SK-N-SH (cell line): ENCODE measurements around the gene C12orf57. TPM values are rescaled to one million over a fixed set of nuclear protein-coding genes. Genes with fewer than 3 reads are reported as not detected.

Source experiments
- CTCF ChIA-PET: fragments of 300-600, 350-600 bp; formaldehyde crosslinking; extraction: SDS; loops from one replicate; lab custom pipeline; 2021; lab: Yijun Ruan, JAX
- POLR2A ChIA-PET: fragments of 350-600 bp; sonication (Branson Sonifier 250); formaldehyde crosslinking; extraction: SDS; loops from one replicate; lab custom pipeline; 2020; ENCODE audit warnings: antibody characterized with exemption, inconsistent platforms; lab: Yijun Ruan, JAX
- DNase-seq: peaks from one replicate; pipeline ENCODE4 v3.0.0; 2012
- H2AFZ ChIP-seq: fragments of 200-600 bp; sonication (generic); 2 replicates; pipeline ENCODE4 v1.8.1; 2016; ENCODE audit warnings: antibody characterized with exemption, mild to moderate bottlenecking, low read depth
- H3F3A ChIP-seq: fragments of 200-600 bp; sonication (generic); replicated peaks from 2 replicates; pipeline ENCODE3; 2016; ENCODE audit warnings: antibody characterized with exemption, mild to moderate bottlenecking; ENCODE audit not compliant: insufficient read depth
- H3K27ac ChIP-seq, 2 experiments: fragments of 200-500 bp in 1 of 2; fragments of 200-600 bp in 1 of 2; sonication (Bioruptor generic) in 1 of 2; sonication (generic), shearing (Covaris generic) in 1 of 2; 2 replicates each; pipeline versions ENCODE4 v1.5.1 to v1.6.1; 2014 to 2016; ENCODE audit warnings: low read depth in 2 of 2, inconsistent platforms in 1 of 2, low read length in 1 of 2, mild to moderate bottlenecking in 1 of 2, mixed read lengths in 1 of 2
- H3K27me3 ChIP-seq: fragments of 200-600 bp; sonication (generic), shearing (Covaris generic); 2 replicates; pipeline ENCODE4 v1.6.1; 2016; ENCODE audit warnings: mixed run types; ENCODE audit not compliant: insufficient read depth
- H3K36me3 ChIP-seq, 2 experiments: fragments of 200-500 bp in 1 of 2; fragments of 200-600 bp in 1 of 2; sonication (Bioruptor generic) in 1 of 2; sonication (generic) in 1 of 2; replicated peaks in 1 of 2; 2 replicates each; pipeline versions ENCODE3 to v1.5.1; 2014 to 2016; ENCODE audit warnings: low read length in 1 of 2, mild to moderate bottlenecking in 1 of 2; ENCODE audit not compliant: insufficient read depth in 2 of 2, control insufficient read depth in 1 of 2
- H3K4me1 ChIP-seq, 2 experiments: fragments of 200-500 bp in 1 of 2; fragments of 200-600 bp in 1 of 2; sonication (Bioruptor generic) in 1 of 2; sonication (generic), shearing (Covaris generic) in 1 of 2; 2 replicates each; pipeline versions ENCODE4 v1.5.1 to v1.6.1; 2014 to 2016; ENCODE audit warnings: low read depth in 1 of 2, low read length in 1 of 2, mixed run types in 1 of 2; ENCODE audit not compliant: insufficient read depth in 2 of 2, control insufficient read depth in 1 of 2
- H3K4me2 ChIP-seq: fragments of 200-600 bp; sonication (generic), shearing (Covaris generic); 2 replicates; pipeline ENCODE4 v1.6.1; 2017; ENCODE audit warnings: mixed run types
- H3K4me3 ChIP-seq, 2 experiments: fragments of 200-500 bp in 1 of 2; fragments of 200-600 bp in 1 of 2; sonication (Bioruptor generic) in 1 of 2; sonication (generic), shearing (Covaris generic) in 1 of 2; 2 replicates each; pipeline versions ENCODE4 v1.5.1 to v1.8.1; 2014 to 2016; ENCODE audit warnings: low read depth in 2 of 2, inconsistent platforms in 1 of 2, low read length in 1 of 2, mild to moderate bottlenecking in 1 of 2, mixed read lengths in 1 of 2, moderate library complexity in 1 of 2
- H3K79me2 ChIP-seq: fragments of 200-600 bp; sonication (generic); 2 replicates; pipeline ENCODE4 v1.8.1; 2017; ENCODE audit warnings: mild to moderate bottlenecking; ENCODE audit not compliant: insufficient read depth
- H3K9ac ChIP-seq: fragments of 200-600 bp; sonication (generic); 2 replicates; pipeline ENCODE4 v1.6.1; 2017; ENCODE audit warnings: mixed run types
- H3K9me2 ChIP-seq: fragments of 200-600 bp; sonication (generic); 2 replicates; pipeline ENCODE4 v1.6.1; 2017; ENCODE audit warnings: mixed run types
- H3K9me3 ChIP-seq: fragments of 200-600 bp; sonication (generic); 2 replicates; pipeline ENCODE4 v1.6.1; 2017; ENCODE audit warnings: mixed run types, mild to moderate bottlenecking, moderate library complexity
- H4K20me1 ChIP-seq: fragments of 200-600 bp; sonication (generic); 2 replicates; pipeline ENCODE4 v1.6.1; 2017; ENCODE audit warnings: mild to moderate bottlenecking, mixed run types; ENCODE audit not compliant: insufficient read depth
- CHD2 ChIP-seq: fragments of 150-350 bp; IDR thresholded peaks from 2 replicates; pipeline ENCODE4 v1.6.1; 2018; ENCODE audit warnings: low read length; ENCODE audit not compliant: partially characterized antibody
- CTCF ChIP-seq: fragments of 200-600 bp; sonication (generic); IDR thresholded peaks from 2 replicates; pipeline ENCODE4 v1.6.1; 2017; ENCODE audit warnings: antibody characterized with exemption, mild to moderate bottlenecking, moderate library complexity
- EP300 ChIP-seq, 2 experiments: IDR thresholded peaks; 2 replicates each; pipeline versions ENCODE4 v1.4.0 to v1.6.1; 2012; ENCODE audit warnings: borderline replicate concordance in 1 of 2, low read depth in 1 of 2, low read length in 1 of 2
- FOXJ3 ChIP-seq: sonication (generic); formaldehyde crosslinking; IDR thresholded peaks from 2 replicates; pipeline ENCODE4 v1.5.1; 2020; ENCODE audit warnings: mild to moderate bottlenecking, missing genetic modification reagents
- GABPA ChIP-seq: IDR thresholded peaks from 2 replicates; pipeline ENCODE4 v1.4.0; 2012; ENCODE audit warnings: low read depth, mild to moderate bottlenecking
- GATA2 ChIP-seq: sonication (generic); formaldehyde crosslinking; IDR thresholded peaks from 2 replicates; pipeline ENCODE4 v1.5.0; 2020; ENCODE audit warnings: mild to moderate bottlenecking, missing genetic modification reagents
- MAX ChIP-seq: IDR thresholded peaks from 2 replicates; pipeline ENCODE4 v1.4.0; 2012; ENCODE audit warnings: low read depth
- MXI1 ChIP-seq: IDR thresholded peaks from 2 replicates; pipeline ENCODE4 v1.6.1; 2012; ENCODE audit warnings: mild to moderate bottlenecking, low read depth, low read length, improper control_type of control experiment
- NFIC ChIP-seq: IDR thresholded peaks from 2 replicates; pipeline ENCODE4 v1.4.0; 2012; ENCODE audit warnings: borderline replicate concordance
- POLR2AphosphoS5 ChIP-seq: IDR thresholded peaks from 2 replicates; pipeline ENCODE4 v1.6.1; 2012; ENCODE audit warnings: low read depth, low read length
- RAD21 ChIP-seq: IDR thresholded peaks from 2 replicates; pipeline ENCODE4 v1.6.1; 2012; ENCODE audit warnings: mild to moderate bottlenecking, low read length
- RCOR1 ChIP-seq: fragments of 150-350 bp; IDR thresholded peaks from 2 replicates; pipeline ENCODE4 v1.6.1; 2017; ENCODE audit warnings: antibody characterized with exemption, low read length
- REST ChIP-seq: IDR thresholded peaks from 2 replicates; pipeline ENCODE4 v1.6.1; 2012; ENCODE audit warnings: mild to moderate bottlenecking, low read depth, low read length, moderate library complexity
- RXRA ChIP-seq: IDR thresholded peaks from 2 replicates; pipeline ENCODE4 v1.4.0; 2012; ENCODE audit warnings: low read depth, mild to moderate bottlenecking, borderline replicate concordance
- TAF1 ChIP-seq: IDR thresholded peaks from 2 replicates; pipeline ENCODE4 v1.6.1; 2012; ENCODE audit warnings: low read depth, mild to moderate bottlenecking, low read length, moderate library complexity, borderline replicate concordance
- TEAD4 ChIP-seq: IDR thresholded peaks from 2 replicates; pipeline ENCODE4 v1.4.0; 2012; ENCODE audit warnings: mild to moderate bottlenecking, borderline replicate concordance; ENCODE audit not compliant: insufficient read depth
- USF1 ChIP-seq: IDR thresholded peaks from 2 replicates; pipeline ENCODE4 v1.4.0; 2012; ENCODE audit warnings: low read depth, borderline replicate concordance
- USF2 ChIP-seq: fragments of 150-350 bp; IDR thresholded peaks from 2 replicates; pipeline ENCODE4 v1.6.1; 2017; ENCODE audit warnings: antibody characterized with exemption, low read length, low read depth, borderline replicate concordance
- ZBTB33 ChIP-seq: IDR thresholded peaks from 2 replicates; pipeline ENCODE4 v1.4.0; 2012; ENCODE audit warnings: low read depth, borderline replicate concordance
- WGBS: methylation state at CpG from one replicate; pipeline ENCODE4 v1.1.6; 2017; ENCODE audit warnings: low lambda C conversion rate; 5-methylcytosine and 5-hydroxymethylcytosine counted together
- polyA plus RNA-seq, 3 experiments: library from polyadenylated mRNA; depleted of rRNA; stranded (reverse); fragments of >200 nt; gene quantifications; 2 replicates each; pipeline ENCODE4 v1.2.3, GENCODE V29; 2012

Gene C12orf57
- polyA plus RNA-seq, 1 of the 3 experiments (the other 2 are of a cell fraction), result 659 TPM

GRCh38 chr12:6902448-6902847 lies 41.4 kb upstream of the C12orf57 start:
- Histone ChIP-seq H3F3A (no peaks in the 10 kb centered on the region), H3K9ac (no peak overlapping the region), H3K36me3 (peaks cover 0 to 5% of the 10 kb centered on the region in 2 experiments), H2AFZ (no peak overlapping the region), H4K20me1 (no peaks in the 10 kb centered on the region), H3K4me1 (peaks cover 9 to 10% of the 10 kb centered on the region in 2 experiments; a peak in 2 of 4 replicates), H3K27me3 (no peaks in the 10 kb centered on the region), H3K4me2 (no peak overlapping the region), H3K79me2 (no peaks in the 10 kb centered on the region), H3K27ac (no peak overlapping the region), H3K4me3 (no peak overlapping the region), H3K9me3 (no peaks in the 10 kb centered on the region), H3K9me2 (no peaks in the 10 kb centered on the region)
- CTCF ChIA-PET, result interaction anchor here (0.7 to 2.7 kb wide), 4 partner anchors 11 to 43 kb away, joined by 3 to 17 read pairs (median 4); partner anchors contain the start of gene SPSB2
- WGBS, result 77% methylated on average over 4 of the region's 4 CpGs
- TF ChIP-seq MAX (no peak), RXRA (no peak), TAF1 (no peak), FOXJ3 (CRISPR knock-in tag) (no peak), RAD21 (no peak), USF2 (no peak), CHD2 (no peak), ZBTB33 (no peak), TEAD4 (no peak), MXI1 (no peak), GABPA (no peak), GATA2 (CRISPR knock-in tag) (no peak), EP300 (IDR thresholded peaks at IDR 0.05; ENCODE audit: borderline replicate concordance in 1 of 2, low read depth in 1 of 2, low read length in 1 of 2) (no peak), RCOR1 (no peak), NFIC (no peak), CTCF (no peak), POLR2AphosphoS5 (no peak), USF1 (no peak), REST (no peak)
- DNase-seq, result no peak
- POLR2A ChIA-PET, result interaction anchor here (0.9 to 1.4 kb wide), 3 partner anchors 11 to 30 kb away, joined by 3 read pairs; partner anchors contain the start of genes ENO2 and SPSB2
